K562 (cell line): ENCODE data around the gene TMEM116. TPM values are rescaled to one million over a fixed set of nuclear protein-coding genes. Genes with fewer than 3 reads are reported as not detected.
"Not testable (repeated sequence)": the region's sequence is repeated elsewhere in the genome, so short reads cannot be mapped to it uniquely, and the experiment has no call there.

Experiments
- ATAC-seq: fragments of 200-7000 bp; cut with Tn5 transposase; 3 replicates; pipeline ENCODE4 v1.9.1; 2020; ENCODE audit warnings: moderate library complexity
- BruUV-seq: library from RNA; stranded (reverse); fragments of 400-500 nt; replicated peaks from 2 replicates; lab custom pipeline; 2021; lab: Mats Ljungman, UMichigan
- CTCF ChIA-PET: fragments of 300-600 bp; formaldehyde crosslinking; extraction: SDS; loops from one replicate; lab custom pipeline; 2021; ENCODE audit warnings: low intra/inter-chr PET ratio; lab: Yijun Ruan, JAX
- POLR2A ChIA-PET: fragments of 300-600, 350-650 bp; sonication (Branson Sonifier 250); formaldehyde crosslinking; extraction: SDS; loops from one replicate; lab custom pipeline; 2021; ENCODE audit warnings: antibody characterized with exemption, inconsistent platforms; lab: Yijun Ruan, JAX
- DNase-seq, 4 experiments: peaks; one replicate each; pipeline versions ENCODE4 v3.0.0 to v3.0.0-alpha.2; 2011 to 2018; ENCODE audit warnings: low spot score in 3 of 4, mixed read lengths in 3 of 4; ENCODE audit errors: extremely low read depth in 1 of 4
- FAIRE-seq: peaks from 2 replicates; lab custom pipeline; 2011; peaks lifted over from hg19 to GRCh38; lab: Jason Lieb, UNC
- H2AFZ ChIP-seq: 2 replicates; pipeline ENCODE4 v1.6.0; 2011; ENCODE audit warnings: low read depth, low read length, control low read depth, inconsistent platforms
- H3K27ac ChIP-seq: fragments of 200-600 bp; 3 replicates; pipeline ENCODE4 v1.8.0; 2011; ENCODE audit warnings: low read depth, mild to moderate bottlenecking, control low read depth, inconsistent platforms, low read length, moderate library complexity, mixed read lengths; ENCODE audit errors: extremely low read depth
- H3K27me3 ChIP-seq, 2 experiments: fragments of 300-600 bp in 1 of 2; 2 replicates in 1 of 2; 3 replicates in 1 of 2; pipeline versions ENCODE4 v1.6.0 to v1.8.0; 2011; ENCODE audit warnings: inconsistent platforms in 2 of 2, low read length in 2 of 2, mild to moderate bottlenecking in 1 of 2, mixed read lengths in 1 of 2, moderate library complexity in 1 of 2; ENCODE audit not compliant: control insufficient read depth in 2 of 2, insufficient read depth in 2 of 2
- H3K36me3 ChIP-seq: fragments of 300-600 bp; 3 replicates; pipeline ENCODE4 v1.8.0; 2011; ENCODE audit warnings: mild to moderate bottlenecking, low read length, inconsistent platforms; ENCODE audit not compliant: control insufficient read depth, insufficient read depth
- H3K4me1 ChIP-seq, 2 experiments: fragments of 200-600 bp in 1 of 2; replicated peaks in 1 of 2; 2 replicates in 1 of 2; 3 replicates in 1 of 2; pipeline versions ENCODE4 v1.5.1 to v1.8.0; 2011; ENCODE audit warnings: inconsistent platforms in 2 of 2, low read length in 2 of 2, mild to moderate bottlenecking in 1 of 2, mixed read lengths in 1 of 2, moderate library complexity in 1 of 2; ENCODE audit not compliant: control insufficient read depth in 2 of 2, insufficient read depth in 2 of 2
- H3K4me2 ChIP-seq: 2 replicates; pipeline ENCODE4 v1.6.1; 2011; ENCODE audit warnings: low read length, control low read depth, inconsistent platforms, mixed read lengths; ENCODE audit not compliant: insufficient read depth
- H3K4me3 ChIP-seq: fragments of 200-600 bp; sonication (generic), shearing (Covaris generic); 2 replicates; pipeline ENCODE4 v1.5.1; 2016; ENCODE audit warnings: control low read depth, inconsistent platforms
- H3K79me2 ChIP-seq: fragments of 200-600 bp; 3 replicates; pipeline ENCODE4 v1.8.0; 2011; ENCODE audit warnings: low read length, inconsistent platforms; ENCODE audit not compliant: control insufficient read depth, insufficient read depth
- H3K9ac ChIP-seq, 2 experiments: 2 replicates each; pipeline versions ENCODE4 v1.6.0 to v1.6.1; 2011; ENCODE audit warnings: low read depth in 2 of 2, low read length in 2 of 2, control low read depth in 1 of 2, inconsistent platforms in 1 of 2, mild to moderate bottlenecking in 1 of 2, mixed read lengths in 1 of 2; ENCODE audit not compliant: insufficient read depth in 1 of 2
- H3K9me1 ChIP-seq: one replicate; pipeline ENCODE4 v1.6.0; 2011; ENCODE audit warnings: inconsistent platforms, mild to moderate bottlenecking, low read length, moderate library complexity; ENCODE audit not compliant: control insufficient read depth, insufficient read depth
- H3K9me3 ChIP-seq: replicated peaks from 2 replicates; pipeline ENCODE4 v1.5.1; 2011; ENCODE audit warnings: low read depth, low read length, inconsistent platforms; ENCODE audit not compliant: control insufficient read depth, insufficient read depth
- H4K20me1 ChIP-seq: replicated peaks from 2 replicates; pipeline ENCODE4 v1.6.1; 2011; ENCODE audit warnings: low read length, inconsistent platforms, mixed read lengths; ENCODE audit not compliant: control insufficient read depth, insufficient read depth
- BRF2 ChIP-seq: IDR thresholded peaks from 3 replicates; pipeline ENCODE4 v1.6.1; 2011; ENCODE audit warnings: borderline replicate concordance, mild to moderate bottlenecking; ENCODE audit not compliant: insufficient read length, insufficient read depth
- CEBPB ChIP-seq: fragments of 450-650 bp; IDR thresholded peaks from 2 replicates; pipeline ENCODE4 v1.6.1; 2016; ENCODE audit warnings: missing genetic modification characterization, missing compliant biosample characterization
- CEBPG ChIP-seq, 3 experiments: fragments of 200-800 bp in 1 of 3; sonication (Bioruptor generic) in 1 of 3; sonication (generic) in 1 of 3; formaldehyde crosslinking in 1 of 3; IDR thresholded peaks in 2 of 3; conservative IDR thresholded peaks in 1 of 3; 2 replicates each; pipeline versions ENCODE4 v1.6.1 to v1.8.0; 2016 to 2022; ENCODE audit warnings: missing compliant biosample characterization in 2 of 3, missing genetic modification characterization in 2 of 3, mild to moderate bottlenecking in 1 of 3, missing genetic modification reagents in 1 of 3
- MTA2 ChIP-seq: fragments of 450-650 bp; IDR thresholded peaks from 2 replicates; pipeline ENCODE4 v1.6.1; 2016; ENCODE audit warnings: low read depth
- MXI1 ChIP-seq: IDR thresholded peaks from 2 replicates; pipeline ENCODE4 v1.6.1; 2011; ENCODE audit warnings: low read depth, mild to moderate bottlenecking, improper control_type of control experiment, low read length
- MYNN ChIP-seq, 2 experiments: sonication (generic); formaldehyde crosslinking in 1 of 2; IDR thresholded peaks; 2 replicates each; pipeline versions ENCODE4 v1.5.0 to v1.6.1; 2016 to 2020; ENCODE audit warnings: antibody characterized with exemption in 1 of 2, missing genetic modification reagents in 1 of 2
- SRSF3 ChIP-seq: fragments of 200-400 bp; formaldehyde crosslinking; IDR thresholded peaks from 2 replicates; pipeline ENCODE4 v1.6.1; 2016; ENCODE audit warnings: mild to moderate bottlenecking, low read length, moderate library complexity; ENCODE audit not compliant: insufficient read depth
- TSC22D4 ChIP-seq: fragments of 450-650 bp; IDR thresholded peaks from 2 replicates; pipeline ENCODE4 v1.6.1; 2016; ENCODE audit warnings: missing genetic modification characterization, missing biosample characterization, control low read depth
- ZBTB33 ChIP-seq: sonication (generic); formaldehyde crosslinking; IDR thresholded peaks from 2 replicates; pipeline ENCODE4 v1.8.1; 2023; ENCODE audit warnings: mild to moderate bottlenecking, missing genetic modification reagents
- ZNF121 ChIP-seq: sonication (generic); formaldehyde crosslinking; conservative IDR thresholded peaks from 2 replicates; pipeline ENCODE4 v1.8.0; 2022; ENCODE audit warnings: missing genetic modification reagents
- WGBS: fragments of 100-300 bp; shearing (Covaris generic); methylation state at CpG from one replicate; pipeline ENCODE4 v1.1.6; 2016; ENCODE audit warnings: low coverage, mixed read lengths; ENCODE audit not compliant: insufficient coverage; ENCODE audit errors: missing lambda C conversion rate; 5-methylcytosine and 5-hydroxymethylcytosine counted together
- in situ Hi-C: fragments of 300-500 bp; cut with MboI; formaldehyde crosslinking; loops from 4 replicates; pipeline ENCODE4 v1.15.0; 2018; ENCODE audit warnings: inconsistent platforms, mixed read lengths
- intact Hi-C: fragments of 100-400 bp; cut with micrococcal nuclease; formaldehyde crosslinking; loops from 2 replicates; pipeline ENCODE4 v1.14.2; 2022
- polyA plus RNA-seq, 8 experiments: library from polyadenylated mRNA; depleted of rRNA in 4 of 8; stranded (reverse) in 5 of 8; unstranded in 3 of 8; fragments of >200 nt; fragmentation: Nextera tagmentation in 2 of 8; fragmentation: Illumina TruSeq in 1 of 8; extraction: Ambion mirVana in 2 of 8; extraction: Trizol in 1 of 8; gene quantifications; 2 replicates each; pipeline versions ENCODE4 v1.2.1 to v1.2.3, GENCODE V29; 2011 to 2014; ENCODE audit warnings: inconsistent platforms in 1 of 8, missing spikeins in 1 of 8
- total RNA-seq, 7 experiments: library from RNA; depleted of rRNA in 6 of 7; stranded (reverse); fragments of >200 nt in 6 of 7; fragmentation: Illumina TruSeq in 2 of 7; extraction: Trizol in 2 of 7; gene quantifications; 2 replicates each; pipeline versions ENCODE4 v1.2.1 to v1.2.3, GENCODE V29; 2011 to 2021; ENCODE audit warnings: low replicate concordance in 1 of 7

Gene TMEM116
- total and polyA plus RNA-seq, 9 of the 15 experiments (the other 6 are each of a cell fraction or from before 2014, with no cell fraction given), result 5.2 to 78.6 (median 13.9) TPM

- TF ChIP-seq BRF2, result no peak
- no peak for TF ChIP-seq MTA2
- TF ChIP-seq MXI1, result no peak
- TF ChIP-seq MYNN (IDR thresholded peaks at IDR 0.05), result no peak
- TF ChIP-seq MYNN (CRISPR knock-in tag; IDR thresholded peaks at IDR 0.05), result no peak
- no peak for TF ChIP-seq SRSF3
- no peak for TF ChIP-seq TSC22D4 (tag)
These were observed 33.0 kb upstream of the TMEM116 start (continued) for GRCh38 chr12:112046003-112046402.

- H3K4me3 ChIP-seq; H2AFZ ChIP-seq; H4K20me1 ChIP-seq; FAIRE-seq; DNase-seq; H3K79me2 ChIP-seq; ATAC-seq; CTCF ChIA-PET; H3K9me3 ChIP-seq; H3K9ac ChIP-seq; H3K9me1 ChIP-seq; in situ Hi-C loops; H3K4me2 ChIP-seq; H3K27me3 ChIP-seq; intact Hi-C loops; H3K4me1 ChIP-seq; BruUV-seq; H3K27ac ChIP-seq; TF ChIP-seq CEBPG (tag; conservative IDR thresholded peaks at IDR 0.05 in 1 of 2, IDR thresholded peaks at IDR 0.05 in 1 of 2): not testable (repeated sequence)
- TF ChIP-seq ZBTB33 (CRISPR knock-in tag) (peak; percentile 56; the same call in 1 of the 2 replicates), ZNF121 (peak; percentile 87), CEBPG (CRISPR knock-in tag; IDR thresholded peaks at IDR 0.05) (peak; percentile 25; the same call in 1 of the 2 replicates), CEBPB (tag) (peak; percentile 65)
- POLR2A ChIA-PET, result interaction anchor here (1.0 to 1.2 kb wide), 2 partner anchors 14 to 15 kb away, joined by 3 read pairs; no protein-coding TSS in a partner anchor
- 93% methylated on average over 11 of the region's 12 CpGs for WGBS
- H3K36me3 ChIP-seq, result peaks cover 93% of the 10 kb centered on the region
These were observed 23.6 kb upstream of the TMEM116 start for GRCh38 chr12:112036614-112037013.
